ENCODE results near the gene METTL4. TPM values are rescaled to one million over a fixed set of nuclear protein-coding genes. Genes with fewer than 3 reads are reported as not detected.

METTL4 gene
- total and polyA plus RNA-seq, 9 of the 15 experiments (the other 6 are each of a cell fraction or from before 2014, with no cell fraction given), result 7.9 to 32.8 (median 22.1) TPM

- ChIA-PET CTCF (ENCODE audit: low intra/inter-chr PET ratio) (no interaction called here), POLR2A (interaction anchor here (0.5 to 0.6 kb wide), 2 partner anchors 12 to 82 kb away, joined by 3 read pairs; no protein-coding TSS in a partner anchor)
- in situ Hi-C loops (cut with MboI) (loop anchor here (5.0 kb wide), 1 partner anchor 1687 kb away; no protein-coding TSS in a partner anchor), intact Hi-C loops (cut with micrococcal nuclease) (no loop called here)
- H3K4me2 ChIP-seq (ENCODE audit: insufficient read depth, low read length), result no peak overlapping the region
- BruUV-seq (replicated peaks), result no TSS peak
- H4K20me1 ChIP-seq (replicated peaks; ENCODE audit: control insufficient read depth, insufficient read depth, low read length), result no peaks in the 10 kb centered on the region
- no peaks in the 10 kb centered on the region for H3K79me2 ChIP-seq (ENCODE audit: control insufficient read depth, insufficient read depth, low read length)
- H3K27ac ChIP-seq (ENCODE audit: extremely low read depth, low read depth, low read length), result no peak overlapping the region
- no peak overlapping the region for H2AFZ ChIP-seq (ENCODE audit: low read depth, low read length)
- no peak for FAIRE-seq
- H3K27me3 ChIP-seq (ENCODE audit: control insufficient read depth in 2 of 2, insufficient read depth in 2 of 2, low read length in 2 of 2), result no peaks in the 10 kb centered on the region
- H3K9ac ChIP-seq (ENCODE audit: insufficient read depth in 1 of 2, low read depth in 2 of 2, low read length in 2 of 2), result no peak overlapping the region
- H3K4me1 ChIP-seq (replicated peaks in 1 of 2; ENCODE audit: control insufficient read depth in 2 of 2, insufficient read depth in 2 of 2, low read length in 2 of 2), result no peaks in the 10 kb centered on the region
- peaks cover 20% of the 10 kb centered on the region; the same call in 2 of the 3 replicates for H3K36me3 ChIP-seq (ENCODE audit: control insufficient read depth, insufficient read depth, low read length)
- no peak for TF ChIP-seq ZNF75A (CRISPR knock-in tag; IDR thresholded peaks at IDR 0.05)
- no peak for TF ChIP-seq TAF15 (IDR thresholded peaks at IDR 0.05; ENCODE audit: low read depth, low read length)
- no peak for TF ChIP-seq POLR2G (IDR thresholded peaks at IDR 0.05; ENCODE audit: low read depth, low read length)
- no peak for TF ChIP-seq MBD1 (CRISPR knock-in tag; IDR thresholded peaks at IDR 0.05)
- TF ChIP-seq DMBX1 (CRISPR knock-in tag; IDR thresholded peaks at IDR 0.05; ENCODE audit: borderline replicate concordance), result no peak
- no peak for DNase-seq (ENCODE audit: extremely low read depth in 1 of 4, low spot score in 3 of 4)
- no peak for ATAC-seq
- 66% methylated on average over 4 of the region's 4 CpGs for WGBS (ENCODE audit: insufficient coverage, low coverage, missing lambda C conversion rate)
- H3K4me3 ChIP-seq, result no peak overlapping the region
- no peaks in the 10 kb centered on the region for H3K9me1 ChIP-seq (ENCODE audit: control insufficient read depth, insufficient read depth, low read length)
- no peaks in the 10 kb centered on the region for H3K9me3 ChIP-seq (replicated peaks; ENCODE audit: control insufficient read depth, insufficient read depth, low read depth, low read length)
Observed at GRCh38 chr18:2554696-2555095, 16.6 kb downstream of the METTL4 start.

Data from K562 (cell line).